Left lung (tissue), 10 donors: ENCODE data around the gene SYT6. TPM values are rescaled to one million over a fixed set of nuclear protein-coding genes. Genes with fewer than 3 reads are reported as not detected.

ENCODE experiments used
- ATAC-seq: fragments of 200-7000 bp; cut with Tn5 transposase; one replicate; pipeline ENCODE4 v1.9.1; 2020; ENCODE audit warnings: moderate library complexity
- DNase-seq, 4 donors: peaks; one replicate each; pipeline ENCODE4 v3.0.0-alpha.2; 2013 to 2020
- H3K27ac ChIP-seq, 2 donors: fragments of 200-600 bp; sonication (generic) in 1 of 2; one replicate each; pipeline versions ENCODE4 v1.5.0 to v1.8.0; 2020 to 2021
- H3K27me3 ChIP-seq, 2 donors: fragments of 200-600 bp; sonication (generic) in 1 of 2; one replicate each; pipeline versions ENCODE4 v1.5.0 to v1.8.0; 2020 to 2021
- H3K36me3 ChIP-seq, 2 donors: fragments of 200-600 bp; sonication (generic) in 1 of 2; one replicate each; pipeline versions ENCODE4 v1.5.0 to v1.8.0; 2020 to 2021
- H3K4me1 ChIP-seq, 2 donors: fragments of 200-600 bp; one replicate each; pipeline ENCODE4 v1.8.0; 2021
- H3K4me3 ChIP-seq, 2 donors: fragments of 200-600 bp; sonication (generic) in 1 of 2; one replicate each; pipeline versions ENCODE4 v1.5.0 to v1.8.0; 2020 to 2021; ENCODE audit warnings: mild to moderate bottlenecking in 1 of 2
- H3K9me3 ChIP-seq, 2 donors: fragments of 200-600 bp; sonication (generic) in 1 of 2; one replicate each; pipeline versions ENCODE4 v1.5.0 to v1.8.0; 2020 to 2021
- CTCF ChIP-seq, 2 donors: fragments of 200-600 bp; sonication (generic) in 1 of 2; IDR thresholded peaks; one replicate each; pipeline versions ENCODE4 v1.5.0 to v1.8.0; 2021; ENCODE audit warnings: antibody characterized with exemption in 2 of 2
- intact Hi-C, 2 donors: fragments of 100-400 bp; cut with DNase I; formaldehyde crosslinking; loops; one replicate each; pipeline versions ENCODE4 v1.11.2 to v1.14.2; 2022
- polyA plus RNA-seq, 6 donors: library from polyadenylated mRNA; unstranded; fragments of 120-200 nt; gene quantifications; one replicate each; pipeline ENCODE4 v1.2.1, GENCODE V29; 2013; ENCODE audit not compliant: insufficient read length in 6 of 6
- total RNA-seq, 2 donors: library from RNA; stranded (reverse); fragmentation: NEBNext Ultra II Directional; extraction: Animal tissue kit (Norgen Biotek cat#: 25700); gene quantifications; one replicate each; pipeline ENCODE4 v1.2.1, GENCODE V29; 2021
- donor health status: DM: no; HTN: yes; CAD: no.
- donor health status: DM: no; HTN: no; CAD: no.

SYT6 gene
- total and polyA plus RNA-seq, 8 donors, result 10.9 to 21.9 (median 12.6) TPM; not detected in 2

- no peak overlapping the region for H3K4me3 ChIP-seq
- TF ChIP-seq CTCF (IDR thresholded peaks at IDR 0.05), result no peak
- DNase-seq (no peak), ATAC-seq (no peak)
- no peaks in the 10 kb centered on the region for H3K9me3 ChIP-seq
- H3K4me1 ChIP-seq, result no peaks in the 10 kb centered on the region
- H3K27ac ChIP-seq, result no peak overlapping the region
- no peaks in the 10 kb centered on the region for H3K27me3 ChIP-seq
- intact Hi-C loops, result no loop called here
- H3K36me3 ChIP-seq, result no peaks in the 10 kb centered on the region
Measured at GRCh38 chr1:114167226-114167625, 13.6 kb upstream of the SYT6 start.

- TF ChIP-seq CTCF (IDR thresholded peaks at IDR 0.05), result no peak
- ATAC-seq (no peak), DNase-seq (no peak)
- no peak overlapping the region for H3K27ac ChIP-seq
- no peak overlapping the region for H3K4me3 ChIP-seq
- H3K4me1 ChIP-seq, result no peaks in the 10 kb centered on the region
- H3K9me3 ChIP-seq, result no peaks in the 10 kb centered on the region
- H3K36me3 ChIP-seq, result no peaks in the 10 kb centered on the region
- intact Hi-C loops, result no loop called here
- H3K27me3 ChIP-seq, result peaks cover 0 to 6% of the 10 kb centered on the region in 2 donors
Measured at GRCh38 chr1:114164840-114165543, 11.3 kb upstream of the SYT6 start.

- intact Hi-C loops, result no loop called here
- ATAC-seq, result no peak
- Histone ChIP-seq H3K9me3 (no peaks in the 10 kb centered on the region), H3K27me3 (peaks cover 24 to 39% of the 10 kb centered on the region in 2 donors), H3K27ac (no peak overlapping the region), H3K4me3 (no peak overlapping the region), H3K4me1 (peaks cover 0 to 1% of the 10 kb centered on the region in 2 donors), H3K36me3 (no peaks in the 10 kb centered on the region)
- peak in 1 of 4 donors; percentile 48 for DNase-seq
- TF ChIP-seq CTCF (IDR thresholded peaks at IDR 0.05), result no peak
Measured at GRCh38 chr1:114159941-114160340, 6.3 kb upstream of the SYT6 start.

GRCh38 chr1:114157275-114157660 is 3.6 kb upstream of the SYT6 start:
- ATAC-seq (no peak), DNase-seq (no peak)
- H3K27ac ChIP-seq, result no peak overlapping the region
- no peak overlapping the region for H3K4me3 ChIP-seq
- intact Hi-C loops, result no loop called here
- TF ChIP-seq CTCF (IDR thresholded peaks at IDR 0.05), result no peak
- H3K27me3 ChIP-seq, result peaks cover 51 to 66% of the 10 kb centered on the region in 2 donors
- H3K36me3 ChIP-seq, result no peaks in the 10 kb centered on the region
- H3K9me3 ChIP-seq, result no peaks in the 10 kb centered on the region
- peaks cover 14 to 28% of the 10 kb centered on the region in 2 donors for H3K4me1 ChIP-seq

GRCh38 chr1:114156538-114157274 is 3.0 kb upstream of the SYT6 start:
- H3K27me3 ChIP-seq, result peaks cover 56 to 71% of the 10 kb centered on the region in 2 donors
- intact Hi-C loops, result no loop called here

More at GRCh38 chr1:114156538-114157274, 3.0 kb upstream of the SYT6 start:
- no peak overlapping the region for H3K4me3 ChIP-seq
- no peak for TF ChIP-seq CTCF (IDR thresholded peaks at IDR 0.05)
- DNase-seq, result no peak
- H3K4me1 ChIP-seq, result peaks cover 19 to 31% of the 10 kb centered on the region in 2 donors
- H3K27ac ChIP-seq, result no peak overlapping the region
- ATAC-seq, result no peak
- H3K9me3 ChIP-seq, result no peaks in the 10 kb centered on the region
- H3K36me3 ChIP-seq, result no peaks in the 10 kb centered on the region
